HG03378 (cell line): Measurements from ENCODE around the gene SLC23A3.

Experiments
- ATAC-seq: cut with Tn5 transposase; IDR thresholded peaks from one replicate; pipeline ENCODE4 v1.9.1; 2021; ENCODE audit warnings: mild to moderate bottlenecking, moderate library complexity; ENCODE audit not compliant: unreplicated experiment

SLC23A3 gene, protein sequence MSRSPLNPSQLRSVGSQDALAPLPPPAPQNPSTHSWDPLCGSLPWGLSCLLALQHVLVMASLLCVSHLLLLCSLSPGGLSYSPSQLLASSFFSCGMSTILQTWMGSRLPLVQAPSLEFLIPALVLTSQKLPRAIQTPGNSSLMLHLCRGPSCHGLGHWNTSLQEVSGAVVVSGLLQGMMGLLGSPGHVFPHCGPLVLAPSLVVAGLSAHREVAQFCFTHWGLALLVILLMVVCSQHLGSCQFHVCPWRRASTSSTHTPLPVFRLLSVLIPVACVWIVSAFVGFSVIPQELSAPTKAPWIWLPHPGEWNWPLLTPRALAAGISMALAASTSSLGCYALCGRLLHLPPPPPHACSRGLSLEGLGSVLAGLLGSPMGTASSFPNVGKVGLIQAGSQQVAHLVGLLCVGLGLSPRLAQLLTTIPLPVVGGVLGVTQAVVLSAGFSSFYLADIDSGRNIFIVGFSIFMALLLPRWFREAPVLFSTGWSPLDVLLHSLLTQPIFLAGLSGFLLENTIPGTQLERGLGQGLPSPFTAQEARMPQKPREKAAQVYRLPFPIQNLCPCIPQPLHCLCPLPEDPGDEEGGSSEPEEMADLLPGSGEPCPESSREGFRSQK

DNA sequence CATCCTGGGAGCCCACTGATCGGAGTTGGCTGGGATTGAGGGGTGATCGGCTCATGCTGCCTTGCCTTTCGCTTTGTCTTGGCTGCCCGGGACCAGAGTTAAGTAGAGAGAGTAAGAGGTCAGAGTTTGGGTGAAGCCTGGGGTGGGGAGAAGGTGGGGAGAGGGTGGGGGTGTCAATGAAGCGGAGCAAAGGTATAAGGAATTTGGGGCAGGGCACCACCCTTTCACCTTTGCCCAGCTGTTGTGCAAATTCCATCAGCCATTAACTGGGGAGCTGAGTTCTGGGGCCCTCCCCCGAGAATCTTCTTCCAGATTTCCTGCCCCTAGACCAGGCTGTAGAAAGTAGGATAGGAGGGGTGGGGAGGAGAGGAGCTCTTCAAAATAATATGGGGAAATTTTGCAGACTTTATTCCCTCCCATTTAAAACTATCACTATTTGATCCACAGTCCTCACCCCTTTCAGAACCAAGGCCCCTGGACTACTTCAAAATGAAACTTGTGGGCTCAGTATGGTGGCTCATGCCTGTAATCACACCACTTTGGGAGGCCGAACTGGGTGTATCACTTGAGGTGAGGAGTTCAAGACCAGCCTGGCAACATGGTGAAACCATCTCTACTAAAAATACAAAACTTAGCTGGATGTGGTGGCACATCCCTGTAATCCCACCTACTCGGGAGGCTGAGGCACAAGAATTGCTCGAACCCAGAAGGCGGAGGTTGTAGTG is at the start of gene SLC23A3:
SLC23A3 (minus strand) TSS at position 100 of the 725 bp plus-strand sequence; CDS start at position 55, 45 bp downstream.
- no peak for ATAC-seq

DNA sequence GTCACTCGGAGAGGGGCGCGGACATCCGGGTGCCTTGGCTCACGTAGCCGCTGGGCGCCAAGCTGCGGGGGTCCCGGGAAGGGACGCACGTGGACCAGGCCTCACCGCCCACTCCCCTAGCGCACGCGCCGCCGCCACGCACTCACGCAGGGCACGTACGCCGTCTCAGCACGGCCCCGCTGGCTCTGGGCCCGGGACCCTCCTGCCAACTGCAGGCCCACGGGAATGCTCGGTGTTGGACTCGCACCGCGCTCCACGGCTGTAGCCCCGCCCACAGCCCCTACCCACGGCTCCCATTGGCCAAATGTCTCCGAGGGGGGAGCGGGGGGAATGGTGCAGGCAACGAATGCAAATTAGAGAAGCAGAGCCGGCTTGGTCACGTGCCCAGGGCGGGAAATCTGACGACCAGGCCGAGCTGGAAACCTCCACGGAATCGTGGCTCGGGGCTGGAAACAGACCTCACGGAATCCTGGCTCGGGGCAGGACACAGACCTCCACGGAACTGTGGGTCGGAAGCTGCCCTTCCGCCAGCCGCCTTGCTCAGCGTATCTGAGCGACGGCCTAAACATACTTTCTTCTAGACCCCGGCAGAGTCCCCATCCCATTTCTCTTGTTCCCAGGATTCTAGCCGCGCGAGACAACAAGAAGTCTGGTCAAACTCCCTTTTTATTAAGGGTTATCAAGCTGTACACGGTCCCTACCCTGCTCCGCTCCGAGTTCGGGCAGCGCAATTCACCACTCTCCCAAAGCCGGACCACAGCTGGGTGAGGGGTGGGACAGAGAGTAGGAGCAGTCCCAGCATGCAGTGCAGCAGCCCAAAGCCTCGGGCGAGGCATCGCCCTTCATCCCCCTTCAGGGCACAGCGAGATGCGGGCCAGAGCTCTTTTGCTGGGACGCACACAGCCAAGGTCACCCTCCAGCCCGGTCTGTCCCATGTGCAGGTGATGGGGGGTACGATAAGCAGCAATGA is 49.2 kb upstream of the SLC23A3 start, which contains the start of gene ABCB6:
ABCB6 (minus strand) TSS at position 227 of the 970 bp plus-strand sequence. CDS start 285 bp downstream, outside the sequence.
- peak; percentile 61 for ATAC-seq

DNA sequence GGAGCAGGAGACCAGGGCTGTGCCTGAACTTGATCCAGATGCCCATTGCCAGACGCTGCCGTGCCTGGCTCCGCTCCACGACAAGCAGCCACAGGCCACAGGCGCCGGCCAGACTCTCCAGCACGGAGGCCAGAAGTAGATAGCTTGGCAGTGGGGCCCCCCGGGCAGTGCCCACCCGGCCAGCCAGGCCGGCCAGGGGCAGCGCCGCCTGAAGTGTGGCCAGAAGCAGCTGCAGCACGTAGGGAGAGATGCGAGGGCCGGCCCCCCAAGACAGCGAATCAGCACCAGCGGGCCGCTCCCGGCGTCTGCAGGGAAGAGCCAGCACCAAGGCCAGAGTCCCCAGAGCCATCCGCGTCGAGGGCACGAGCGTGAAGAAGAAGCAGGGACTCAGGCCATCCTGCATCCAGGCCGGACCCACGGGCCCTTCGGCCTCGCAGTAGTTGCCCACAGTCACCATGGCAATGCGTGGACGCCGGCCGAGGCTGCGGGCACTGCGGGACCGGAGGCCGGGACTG is 48.4 kb upstream of the SLC23A3 start:
- peak; percentile 20 for ATAC-seq

DNA sequence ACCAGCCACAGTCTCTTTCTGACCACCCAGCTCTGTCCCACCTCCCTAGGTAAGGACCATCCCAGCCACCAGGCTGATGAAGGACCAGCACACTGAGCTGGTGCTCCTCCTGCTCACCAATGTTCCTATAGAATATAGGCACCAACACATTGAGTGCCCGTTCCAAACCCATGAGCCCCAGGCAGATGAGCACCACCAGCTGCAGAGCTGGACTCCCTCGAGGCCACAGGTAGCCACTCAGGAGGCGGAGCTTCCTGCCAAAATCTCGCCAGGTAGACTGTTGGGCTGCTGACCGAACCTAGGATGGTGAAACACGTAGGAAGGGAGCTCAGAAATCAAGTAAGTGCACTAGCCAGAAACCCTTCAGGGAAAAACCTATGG is 46.7 kb upstream of the SLC23A3 start:
- ATAC-seq: no peak

DNA sequence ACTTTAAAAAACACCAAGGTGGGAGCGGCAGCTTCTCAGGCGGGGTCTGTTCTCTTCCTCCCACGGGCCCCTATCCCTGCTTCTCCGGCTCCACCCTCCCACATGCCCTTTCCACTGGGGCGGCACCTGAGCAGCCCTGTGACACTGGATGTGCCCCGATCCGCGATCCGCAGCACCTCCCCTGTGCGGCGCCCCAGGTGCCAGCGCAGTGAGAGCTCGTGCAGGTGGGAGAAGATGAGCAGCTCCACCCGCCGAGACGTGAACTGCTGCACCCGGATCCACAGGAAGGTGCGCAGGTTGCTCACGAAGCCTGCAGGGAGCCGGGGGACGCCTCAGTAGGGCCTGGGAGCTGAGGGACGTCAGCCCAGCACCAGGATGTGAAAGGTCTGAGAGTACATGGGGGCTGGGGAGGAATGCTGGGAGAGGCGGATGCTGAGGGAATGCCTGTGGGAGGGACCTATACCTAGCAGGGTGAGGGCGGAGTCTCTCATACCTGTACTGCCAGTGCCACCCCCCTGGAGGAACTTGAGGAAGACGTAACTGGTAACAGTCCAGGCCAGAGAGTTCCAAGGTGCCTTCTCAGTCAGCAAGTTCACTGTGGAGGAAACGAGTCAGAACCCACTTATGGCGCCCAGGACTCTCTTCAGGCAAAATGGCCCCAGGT is 46.2 kb upstream of the SLC23A3 start:
- ATAC-seq: no peak

DNA sequence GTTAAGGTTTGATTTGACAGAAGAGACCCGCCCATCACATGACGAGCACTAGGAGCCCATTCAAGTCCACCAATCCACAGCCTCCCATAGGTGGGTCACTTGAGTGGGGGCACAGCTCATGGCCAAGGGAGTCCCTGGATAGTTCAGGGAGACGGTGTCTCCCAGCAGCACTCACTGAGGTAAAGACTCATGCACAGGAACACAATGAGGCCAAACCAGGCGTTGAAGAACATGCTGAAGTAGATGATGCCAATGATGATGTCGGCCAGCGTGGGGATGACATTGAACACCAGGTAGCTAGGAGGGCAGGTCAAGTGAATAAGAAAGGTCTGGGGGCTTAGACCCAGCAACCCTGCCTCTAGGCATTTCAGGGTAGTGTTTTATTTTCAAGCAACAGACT is 45.0 kb upstream of the SLC23A3 start:
- ATAC-seq: no peak

DNA sequence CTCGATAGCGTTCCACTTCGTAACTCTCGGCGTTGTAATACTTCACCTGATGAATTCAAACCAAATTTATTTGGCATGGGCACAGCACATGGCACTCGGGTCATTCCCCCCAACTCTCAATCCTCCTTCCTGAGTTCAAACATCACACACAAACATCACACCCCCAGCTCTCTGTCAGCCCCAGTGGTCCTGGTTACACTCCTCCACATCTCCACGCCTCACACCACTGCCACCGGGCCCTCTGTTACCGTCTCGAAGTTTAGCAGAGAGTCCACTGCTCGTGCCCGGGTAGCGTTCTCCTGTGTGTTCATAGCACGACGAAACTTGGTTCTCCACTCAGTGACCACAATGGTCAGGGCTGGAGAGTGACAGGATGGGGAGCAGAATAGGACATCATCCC is 44.3 kb upstream of the SLC23A3 start:
- ATAC-seq: no peak

DNA sequence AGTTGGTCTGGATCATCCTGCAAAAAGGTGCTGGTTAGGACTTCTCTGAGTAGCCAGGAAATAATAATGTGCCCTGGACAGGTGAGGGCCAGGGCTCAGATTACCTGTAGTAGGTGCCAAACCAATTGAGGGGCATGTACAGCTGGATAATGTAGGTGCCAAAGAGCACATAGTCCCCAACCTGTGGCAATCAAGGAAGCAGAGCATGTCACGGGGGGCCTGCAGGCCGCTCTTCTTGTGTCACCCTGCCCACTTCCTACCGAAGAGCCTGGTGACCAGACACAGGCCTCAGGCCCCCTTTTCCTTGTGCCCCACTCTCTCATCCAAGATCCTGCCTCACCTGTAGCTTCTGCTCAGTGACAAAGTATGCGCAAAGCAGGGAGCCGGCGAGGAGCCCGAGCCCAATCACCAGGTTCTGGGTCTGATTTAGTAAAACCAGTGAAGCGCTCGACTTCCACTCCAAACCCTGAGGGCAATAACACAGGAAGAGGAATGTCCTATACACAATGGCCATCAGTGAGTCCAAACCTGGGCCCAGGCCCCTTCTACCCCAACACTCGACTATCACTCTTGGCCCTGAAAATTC is 43.8 kb upstream of the SLC23A3 start:
- no peak for ATAC-seq

DNA sequence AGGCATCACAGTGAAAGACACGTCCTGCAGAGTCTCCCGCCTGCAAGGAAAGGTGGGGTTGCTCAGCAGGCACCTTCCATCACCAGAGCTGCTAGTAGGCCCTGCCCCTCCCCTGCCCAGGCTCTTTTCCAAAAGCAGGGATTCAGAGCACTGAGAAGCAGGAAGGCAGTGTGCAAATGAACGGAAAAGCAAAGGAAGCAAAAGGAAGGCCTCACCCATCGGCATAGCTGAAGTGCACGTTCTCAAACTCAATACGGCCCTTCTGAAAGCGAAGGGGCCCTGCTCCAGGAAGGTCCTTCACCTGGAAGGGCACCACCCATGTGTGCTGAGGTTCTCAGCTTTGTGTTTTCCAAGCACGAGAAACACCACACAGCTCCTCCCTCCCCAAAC is 43.2 kb upstream of the SLC23A3 start:
- ATAC-seq: no peak

DNA sequence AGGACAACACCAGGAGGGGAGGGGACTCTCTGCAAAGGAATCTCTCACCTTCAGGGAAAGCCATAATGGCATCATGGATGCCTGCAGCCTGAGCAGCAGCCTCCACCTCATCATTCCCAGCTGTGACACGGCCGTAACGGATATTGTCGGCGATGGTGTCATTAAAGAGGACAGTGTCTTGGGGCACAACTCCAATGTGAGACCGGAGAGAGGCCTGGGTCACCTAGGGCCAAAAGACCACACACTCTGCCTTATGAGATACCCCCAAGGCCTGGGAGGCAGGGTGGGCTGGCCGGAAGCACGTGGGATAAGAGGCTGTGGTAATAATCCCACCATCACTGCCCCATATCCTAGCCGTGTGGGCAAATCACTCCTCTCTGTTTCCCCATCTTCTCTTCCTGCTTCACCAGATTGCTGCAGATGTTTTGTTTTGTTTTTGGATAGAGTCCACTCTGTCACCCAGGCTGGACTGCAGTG is 41.1 kb upstream of the SLC23A3 start:
- no peak for ATAC-seq

DNA sequence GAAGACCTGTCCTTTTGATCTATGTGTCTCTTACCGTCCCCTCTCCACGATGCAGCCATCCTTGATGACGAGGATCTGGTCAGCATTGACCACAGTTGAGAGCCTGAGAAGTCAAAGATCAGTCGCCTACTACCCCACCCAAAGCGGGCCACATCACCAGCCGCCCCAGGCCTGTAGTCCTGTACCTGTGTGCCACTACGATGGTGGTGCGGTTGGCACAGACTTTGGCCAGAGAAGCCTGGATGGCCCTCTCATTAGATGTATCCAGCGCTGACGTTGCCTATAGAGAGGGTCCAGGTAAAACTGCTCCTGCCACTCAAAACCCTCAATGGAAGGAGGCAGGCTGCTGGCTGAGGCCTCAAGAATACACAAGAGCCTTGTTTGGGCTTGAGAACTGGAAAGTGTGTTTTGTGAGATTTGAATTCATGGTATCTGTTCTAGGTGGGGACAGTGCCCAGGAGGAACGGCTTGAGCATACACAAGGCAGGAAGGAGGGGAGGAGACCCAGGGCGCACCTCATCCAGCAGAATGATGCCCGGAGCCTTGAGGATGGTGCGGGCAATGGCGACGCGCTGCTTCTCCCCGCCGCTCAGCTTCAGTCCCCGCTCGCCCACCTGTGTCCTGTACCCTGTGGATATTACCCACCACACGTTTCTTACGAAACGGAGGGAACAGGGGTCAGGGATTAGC is 40.5 kb upstream of the SLC23A3 start:
- ATAC-seq: no peak

DNA sequence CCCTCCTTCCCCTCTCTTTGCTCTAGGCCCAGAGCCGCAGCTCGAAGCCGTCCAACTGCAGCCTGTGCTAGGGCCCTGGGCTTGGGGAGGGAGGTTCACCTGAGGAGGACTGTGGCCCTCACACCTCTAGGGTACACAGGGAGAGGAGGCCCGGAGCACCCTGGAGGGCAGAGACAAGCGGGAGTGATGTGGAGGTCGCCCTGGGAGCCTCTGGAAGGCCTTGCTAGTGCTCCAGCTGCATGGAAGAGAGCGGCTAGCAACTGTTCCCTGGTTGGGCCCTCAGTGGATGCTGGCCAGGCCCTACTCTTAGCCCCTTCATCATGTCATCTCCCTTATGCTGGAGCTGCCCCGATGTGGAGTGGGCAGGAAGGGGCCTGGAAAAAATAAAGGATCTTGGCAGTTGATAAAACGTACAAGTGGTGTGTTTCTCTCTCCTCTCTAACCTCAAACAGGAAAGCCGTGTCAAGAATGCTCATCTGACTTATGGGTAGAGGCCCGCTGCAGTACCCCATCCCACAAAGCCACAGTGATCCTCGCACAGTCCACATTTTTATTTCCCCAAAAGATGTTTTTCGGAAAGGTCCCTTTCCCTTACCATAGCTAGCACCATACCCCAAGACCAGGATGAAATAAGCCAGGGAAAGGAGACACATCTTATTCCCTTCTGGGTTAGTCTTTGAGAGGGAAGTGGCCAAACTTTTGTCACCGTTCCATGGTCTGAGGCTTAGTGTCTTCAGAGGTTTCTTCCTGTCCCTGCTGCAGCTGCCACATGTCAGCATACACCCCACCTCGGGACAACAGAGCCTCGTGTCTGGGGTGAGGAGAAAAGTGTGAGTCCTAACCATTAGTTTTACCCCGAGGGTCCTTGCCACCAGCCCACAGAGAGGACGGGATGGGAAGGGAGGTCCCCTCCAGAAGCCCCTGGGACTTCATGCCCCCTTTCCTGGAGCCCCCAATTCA is 39.7 kb upstream of the SLC23A3 start:
- no peak for ATAC-seq

DNA sequence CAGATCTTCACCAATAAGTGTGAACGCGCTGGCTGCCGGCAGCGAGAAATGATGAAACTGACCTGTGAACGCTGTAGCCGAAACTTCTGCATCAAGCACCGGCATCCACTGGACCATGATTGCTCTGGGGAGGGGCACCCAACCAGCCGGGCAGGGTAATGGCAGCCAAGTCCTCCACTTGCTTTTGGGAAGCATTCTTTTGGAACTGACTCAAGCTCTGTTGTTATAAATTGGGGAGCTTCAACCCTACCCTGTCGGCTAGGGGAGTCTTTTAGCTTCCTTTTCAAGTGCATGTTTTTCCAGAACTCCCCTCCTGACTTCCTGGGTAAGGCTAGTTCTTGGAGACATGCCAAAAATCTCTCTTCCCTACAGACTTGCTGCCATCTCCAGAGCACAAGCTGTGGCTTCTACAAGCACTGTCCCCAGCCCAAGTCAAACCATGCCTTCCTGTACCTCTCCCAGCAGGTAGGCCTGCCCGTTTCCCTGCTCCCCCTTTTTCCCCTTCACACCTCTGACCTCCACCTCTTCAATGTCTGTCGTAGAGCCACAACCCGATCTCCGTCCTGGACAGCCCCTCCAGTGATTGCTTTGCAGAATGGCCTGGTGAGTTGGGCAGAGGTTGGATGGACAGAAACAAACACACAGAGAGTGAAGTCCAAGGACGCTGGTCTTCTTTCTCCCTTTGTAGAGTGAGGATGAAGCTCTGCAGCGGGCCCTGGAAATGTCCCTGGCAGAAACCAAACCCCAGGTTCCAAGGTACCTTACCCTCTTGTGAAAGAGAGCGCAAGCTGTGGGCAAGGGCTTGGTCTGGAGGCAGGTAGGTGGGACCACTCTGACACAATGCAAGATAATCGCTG is 38.3 kb upstream of the SLC23A3 start:
- ATAC-seq: no peak

DNA sequence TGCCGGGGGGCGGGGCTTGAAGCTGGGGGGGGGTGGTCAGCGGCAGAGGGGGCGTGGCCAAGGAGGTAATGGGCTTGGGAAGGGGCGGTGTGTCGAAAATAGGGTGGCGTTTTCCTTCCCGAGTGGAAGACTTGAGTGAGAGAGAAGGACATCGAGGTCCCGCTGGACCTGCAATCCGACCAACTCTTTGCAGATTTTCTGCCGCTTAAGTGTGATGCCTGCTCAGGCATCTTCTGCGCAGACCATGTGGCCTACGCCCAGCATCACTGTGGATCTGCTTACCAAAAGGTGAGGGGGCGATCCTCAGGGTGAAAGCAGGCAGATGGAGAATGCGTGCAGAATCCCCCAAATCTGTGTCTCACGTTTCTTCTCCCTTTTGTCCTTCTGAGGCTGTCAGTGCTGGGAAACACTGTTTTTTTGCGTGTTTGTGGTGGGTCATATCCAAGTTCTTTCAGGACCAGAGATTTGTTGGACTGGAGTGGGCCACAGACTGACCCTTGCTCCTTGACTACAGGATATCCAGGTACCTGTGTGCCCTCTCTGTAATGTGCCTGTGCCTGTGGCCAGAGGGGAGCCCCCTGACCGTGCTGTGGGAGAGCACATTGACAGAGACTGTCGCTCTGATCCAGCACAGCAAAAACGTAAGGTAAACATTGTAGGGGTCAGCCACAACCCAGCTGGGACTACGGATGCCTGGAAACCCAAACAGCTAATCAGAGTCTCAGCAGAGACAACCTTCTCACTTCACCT is 37.5 kb upstream of the SLC23A3 start:
- no peak for ATAC-seq

DNA sequence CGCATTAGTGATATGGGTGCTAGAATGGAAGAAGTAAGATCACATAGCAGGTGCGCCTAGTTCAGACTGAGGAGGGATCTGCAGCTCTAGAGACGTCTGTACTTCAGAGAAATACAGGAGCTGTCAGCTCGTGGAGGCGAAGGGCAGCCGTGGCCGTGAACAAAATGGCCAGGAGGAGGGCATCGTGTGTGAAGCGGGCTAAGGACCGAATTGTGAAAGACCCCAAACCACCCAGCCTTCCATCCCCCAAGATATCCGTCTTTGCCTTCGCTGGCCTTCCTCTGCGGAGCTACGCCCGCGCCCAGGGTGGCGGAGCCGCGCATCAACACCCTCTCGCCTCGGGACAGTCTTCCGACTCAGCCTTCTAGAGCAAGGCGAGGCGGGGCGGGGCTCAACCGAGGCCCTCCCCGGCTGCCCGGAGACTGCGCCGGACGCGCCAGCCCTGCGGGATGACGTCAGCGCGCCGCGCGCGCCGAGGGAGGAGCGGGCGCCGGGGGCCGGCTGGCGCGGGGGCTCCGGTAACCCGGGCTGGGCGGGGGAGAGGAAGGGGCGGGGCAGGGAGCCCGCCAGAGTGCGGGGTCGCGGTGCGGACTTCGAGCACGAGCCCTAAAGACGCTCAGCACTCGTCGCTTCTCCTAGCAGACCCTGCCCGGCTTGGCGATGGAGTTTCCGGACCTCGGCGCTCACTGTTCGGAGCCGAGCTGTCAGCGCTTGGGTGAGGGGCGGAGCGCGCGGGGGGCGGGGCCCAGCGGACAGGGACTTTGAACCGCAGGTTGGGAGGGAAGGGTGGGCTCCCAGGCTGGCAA is 36.7 kb upstream of the SLC23A3 start, which contains the start of gene ZFAND2B:
ZFAND2B (plus strand) TSS at position 455 of the 806 bp plus-strand sequence; CDS start at position 661, 206 bp downstream.
- peak; percentile 90 for ATAC-seq
